PC-9 (cell line): Measurements from ENCODE around the gene RBM26.

Experiments
- EZH2 ChIP-seq: fragments of 200-600 bp; sonication (generic); IDR thresholded peaks from 2 replicates; pipeline ENCODE4 v1.8.0; 2017; ENCODE audit warnings: antibody characterized with exemption, low read depth
- TF ChIP-seq, protein P1 (sequence below): fragments of 200-600 bp; sonication (generic); conservative IDR thresholded peaks from 2 replicates; pipeline ENCODE4 v1.6.1; 2017; ENCODE audit warnings: mixed run types, antibody characterized with exemption, mild to moderate bottlenecking, moderate library complexity

DNA sequence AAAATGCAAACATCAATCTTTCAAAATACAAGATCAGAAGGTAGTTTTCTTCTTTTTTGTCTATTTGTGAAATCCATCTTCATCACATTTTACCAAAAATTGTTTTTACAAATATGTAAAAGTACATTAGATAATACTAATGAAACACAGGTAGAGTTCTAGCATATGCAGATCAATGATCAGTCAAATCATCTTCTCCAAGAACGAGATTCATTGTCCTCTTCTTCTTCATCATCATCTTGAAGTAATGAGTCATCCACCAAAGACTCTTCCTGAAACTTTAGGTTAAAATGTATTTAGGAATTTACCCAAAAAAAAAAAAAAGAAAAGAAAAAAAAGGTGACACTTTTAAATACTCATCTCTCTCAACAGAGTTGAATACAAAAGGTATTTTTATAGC lies 85.6 kb downstream of the RBM26 start:
- TF ChIP-seq, protein P1, sequence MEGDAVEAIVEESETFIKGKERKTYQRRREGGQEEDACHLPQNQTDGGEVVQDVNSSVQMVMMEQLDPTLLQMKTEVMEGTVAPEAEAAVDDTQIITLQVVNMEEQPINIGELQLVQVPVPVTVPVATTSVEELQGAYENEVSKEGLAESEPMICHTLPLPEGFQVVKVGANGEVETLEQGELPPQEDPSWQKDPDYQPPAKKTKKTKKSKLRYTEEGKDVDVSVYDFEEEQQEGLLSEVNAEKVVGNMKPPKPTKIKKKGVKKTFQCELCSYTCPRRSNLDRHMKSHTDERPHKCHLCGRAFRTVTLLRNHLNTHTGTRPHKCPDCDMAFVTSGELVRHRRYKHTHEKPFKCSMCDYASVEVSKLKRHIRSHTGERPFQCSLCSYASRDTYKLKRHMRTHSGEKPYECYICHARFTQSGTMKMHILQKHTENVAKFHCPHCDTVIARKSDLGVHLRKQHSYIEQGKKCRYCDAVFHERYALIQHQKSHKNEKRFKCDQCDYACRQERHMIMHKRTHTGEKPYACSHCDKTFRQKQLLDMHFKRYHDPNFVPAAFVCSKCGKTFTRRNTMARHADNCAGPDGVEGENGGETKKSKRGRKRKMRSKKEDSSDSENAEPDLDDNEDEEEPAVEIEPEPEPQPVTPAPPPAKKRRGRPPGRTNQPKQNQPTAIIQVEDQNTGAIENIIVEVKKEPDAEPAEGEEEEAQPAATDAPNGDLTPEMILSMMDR = no peak
- TF ChIP-seq EZH2 = no peak
